SK-N-SH (cell line): ENCODE data around the gene OR2A5. TPM values are rescaled to one million over a fixed set of nuclear protein-coding genes. Genes with fewer than 3 reads are reported as not detected.

Experiments
- CTCF ChIA-PET: fragments of 300-600, 350-600 bp; formaldehyde crosslinking; extraction: SDS; loops from one replicate; lab custom pipeline; 2021; lab: Yijun Ruan, JAX
- POLR2A ChIA-PET: fragments of 350-600 bp; sonication (Branson Sonifier 250); formaldehyde crosslinking; extraction: SDS; loops from one replicate; lab custom pipeline; 2020; ENCODE audit warnings: antibody characterized with exemption, inconsistent platforms; lab: Yijun Ruan, JAX
- DNase-seq: peaks from one replicate; pipeline ENCODE4 v3.0.0; 2012
- H2AFZ ChIP-seq: fragments of 200-600 bp; sonication (generic); 2 replicates; pipeline ENCODE4 v1.8.1; 2016; ENCODE audit warnings: antibody characterized with exemption, mild to moderate bottlenecking, low read depth
- H3F3A ChIP-seq: fragments of 200-600 bp; sonication (generic); replicated peaks from 2 replicates; pipeline ENCODE3; 2016; ENCODE audit warnings: antibody characterized with exemption, mild to moderate bottlenecking; ENCODE audit not compliant: insufficient read depth
- H3K27ac ChIP-seq, 2 experiments: fragments of 200-500 bp in 1 of 2; fragments of 200-600 bp in 1 of 2; sonication (Bioruptor generic) in 1 of 2; sonication (generic), shearing (Covaris generic) in 1 of 2; 2 replicates each; pipeline versions ENCODE4 v1.5.1 to v1.6.1; 2014 to 2016; ENCODE audit warnings: low read depth in 2 of 2, inconsistent platforms in 1 of 2, low read length in 1 of 2, mild to moderate bottlenecking in 1 of 2, mixed read lengths in 1 of 2
- H3K27me3 ChIP-seq: fragments of 200-600 bp; sonication (generic), shearing (Covaris generic); 2 replicates; pipeline ENCODE4 v1.6.1; 2016; ENCODE audit warnings: mixed run types; ENCODE audit not compliant: insufficient read depth
- H3K36me3 ChIP-seq, 2 experiments: fragments of 200-500 bp in 1 of 2; fragments of 200-600 bp in 1 of 2; sonication (Bioruptor generic) in 1 of 2; sonication (generic) in 1 of 2; replicated peaks in 1 of 2; 2 replicates each; pipeline versions ENCODE3 to v1.5.1; 2014 to 2016; ENCODE audit warnings: low read length in 1 of 2, mild to moderate bottlenecking in 1 of 2; ENCODE audit not compliant: insufficient read depth in 2 of 2, control insufficient read depth in 1 of 2
- H3K4me1 ChIP-seq, 2 experiments: fragments of 200-500 bp in 1 of 2; fragments of 200-600 bp in 1 of 2; sonication (Bioruptor generic) in 1 of 2; sonication (generic), shearing (Covaris generic) in 1 of 2; 2 replicates each; pipeline versions ENCODE4 v1.5.1 to v1.6.1; 2014 to 2016; ENCODE audit warnings: low read depth in 1 of 2, low read length in 1 of 2, mixed run types in 1 of 2; ENCODE audit not compliant: insufficient read depth in 2 of 2, control insufficient read depth in 1 of 2
- H3K4me2 ChIP-seq: fragments of 200-600 bp; sonication (generic), shearing (Covaris generic); 2 replicates; pipeline ENCODE4 v1.6.1; 2017; ENCODE audit warnings: mixed run types
- H3K4me3 ChIP-seq, 2 experiments: fragments of 200-500 bp in 1 of 2; fragments of 200-600 bp in 1 of 2; sonication (Bioruptor generic) in 1 of 2; sonication (generic), shearing (Covaris generic) in 1 of 2; 2 replicates each; pipeline versions ENCODE4 v1.5.1 to v1.8.1; 2014 to 2016; ENCODE audit warnings: low read depth in 2 of 2, inconsistent platforms in 1 of 2, low read length in 1 of 2, mild to moderate bottlenecking in 1 of 2, mixed read lengths in 1 of 2, moderate library complexity in 1 of 2
- H3K79me2 ChIP-seq: fragments of 200-600 bp; sonication (generic); 2 replicates; pipeline ENCODE4 v1.8.1; 2017; ENCODE audit warnings: mild to moderate bottlenecking; ENCODE audit not compliant: insufficient read depth
- H3K9ac ChIP-seq: fragments of 200-600 bp; sonication (generic); 2 replicates; pipeline ENCODE4 v1.6.1; 2017; ENCODE audit warnings: mixed run types
- H3K9me2 ChIP-seq: fragments of 200-600 bp; sonication (generic); 2 replicates; pipeline ENCODE4 v1.6.1; 2017; ENCODE audit warnings: mixed run types
- H3K9me3 ChIP-seq: fragments of 200-600 bp; sonication (generic); 2 replicates; pipeline ENCODE4 v1.6.1; 2017; ENCODE audit warnings: mixed run types, mild to moderate bottlenecking, moderate library complexity
- H4K20me1 ChIP-seq: fragments of 200-600 bp; sonication (generic); 2 replicates; pipeline ENCODE4 v1.6.1; 2017; ENCODE audit warnings: mild to moderate bottlenecking, mixed run types; ENCODE audit not compliant: insufficient read depth
- CHD2 ChIP-seq: fragments of 150-350 bp; IDR thresholded peaks from 2 replicates; pipeline ENCODE4 v1.6.1; 2018; ENCODE audit warnings: low read length; ENCODE audit not compliant: partially characterized antibody
- EP300 ChIP-seq, 2 experiments: IDR thresholded peaks; 2 replicates each; pipeline versions ENCODE4 v1.4.0 to v1.6.1; 2012; ENCODE audit warnings: borderline replicate concordance in 1 of 2, low read depth in 1 of 2, low read length in 1 of 2
- EZH2phosphoT487 ChIP-seq: fragments of 200-600 bp; sonication (generic); IDR thresholded peaks from 2 replicates; pipeline ENCODE4 v1.6.1; 2017; ENCODE audit warnings: low read depth, mixed run types, mild to moderate bottlenecking, antibody characterized with exemption, moderate library complexity, borderline replicate concordance
- FOXJ3 ChIP-seq: sonication (generic); formaldehyde crosslinking; IDR thresholded peaks from 2 replicates; pipeline ENCODE4 v1.5.1; 2020; ENCODE audit warnings: mild to moderate bottlenecking, missing genetic modification reagents
- GABPA ChIP-seq: IDR thresholded peaks from 2 replicates; pipeline ENCODE4 v1.4.0; 2012; ENCODE audit warnings: low read depth, mild to moderate bottlenecking
- MXI1 ChIP-seq: IDR thresholded peaks from 2 replicates; pipeline ENCODE4 v1.6.1; 2012; ENCODE audit warnings: mild to moderate bottlenecking, low read depth, low read length, improper control_type of control experiment
- RAD21 ChIP-seq: IDR thresholded peaks from 2 replicates; pipeline ENCODE4 v1.6.1; 2012; ENCODE audit warnings: mild to moderate bottlenecking, low read length
- RCOR1 ChIP-seq: fragments of 150-350 bp; IDR thresholded peaks from 2 replicates; pipeline ENCODE4 v1.6.1; 2017; ENCODE audit warnings: antibody characterized with exemption, low read length
- TEAD4 ChIP-seq: IDR thresholded peaks from 2 replicates; pipeline ENCODE4 v1.4.0; 2012; ENCODE audit warnings: mild to moderate bottlenecking, borderline replicate concordance; ENCODE audit not compliant: insufficient read depth
- YY1 ChIP-seq: IDR thresholded peaks from 2 replicates; pipeline ENCODE4 v1.4.0; 2012; ENCODE audit warnings: low read depth, mild to moderate bottlenecking
- WGBS: methylation state at CpG from one replicate; pipeline ENCODE4 v1.1.6; 2017; ENCODE audit warnings: low lambda C conversion rate; 5-methylcytosine and 5-hydroxymethylcytosine counted together
- polyA plus RNA-seq, 3 experiments: library from polyadenylated mRNA; depleted of rRNA; stranded (reverse); fragments of >200 nt; gene quantifications; 2 replicates each; pipeline ENCODE4 v1.2.3, GENCODE V29; 2012
- TF ChIP-seq, protein P1 (sequence below): fragments of 200-600 bp; sonication (generic); IDR thresholded peaks from 2 replicates; pipeline ENCODE4 v1.6.1; 2017; ENCODE audit warnings: antibody characterized with exemption, mild to moderate bottlenecking, moderate library complexity
- TF ChIP-seq, protein P2 (sequence below): fragments of 150-350 bp; IDR thresholded peaks from 2 replicates; pipeline ENCODE4 v1.6.1; 2016; ENCODE audit warnings: mild to moderate bottlenecking, low read depth, low read length
- TF ChIP-seq, protein P3 (sequence below): IDR thresholded peaks from 2 replicates; pipeline ENCODE4 v1.4.0; 2012; ENCODE audit warnings: low read depth, borderline replicate concordance
- TF ChIP-seq, protein P4 (sequence below): IDR thresholded peaks from 2 replicates; pipeline ENCODE4 v1.4.0; 2012; ENCODE audit warnings: low read depth, borderline replicate concordance
- TF ChIP-seq, protein P5 (sequence below): IDR thresholded peaks from 2 replicates; pipeline ENCODE4 v1.6.1; 2012; ENCODE audit warnings: mild to moderate bottlenecking, low read depth, low read length, moderate library complexity

The OR2A5 gene
- polyA plus RNA-seq, 1 of the 3 experiments (the other 2 are of a cell fraction), result not detected

DNA sequence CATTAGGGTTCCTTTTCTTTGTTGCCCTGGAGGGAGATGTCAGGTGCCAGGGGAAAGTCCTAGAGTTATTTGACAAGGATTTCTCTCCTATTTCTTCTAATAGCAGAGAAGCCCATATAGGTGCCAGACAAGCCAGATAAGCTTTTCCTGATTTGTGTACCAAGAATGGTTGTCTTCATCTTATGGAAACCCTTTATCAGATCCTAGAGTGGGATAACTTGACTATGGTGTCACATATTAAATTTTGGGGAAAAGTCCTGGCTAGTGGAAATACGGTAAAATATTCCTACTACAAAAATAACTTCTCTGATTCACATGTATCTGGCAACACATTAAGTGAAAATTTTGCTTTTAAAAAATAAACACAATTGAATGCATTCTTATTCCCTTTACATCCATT, 38.5 kb downstream of the OR2A5 start:
- CTCF ChIA-PET, result no interaction called here
- Histone ChIP-seq H3K79me2 (no peaks in the 10 kb centered on the region), H3K9ac (no peak overlapping the region), H3K9me3 (no peaks in the 10 kb centered on the region), H2AFZ (no peak overlapping the region), H3K4me3 (no peak overlapping the region), H4K20me1 (no peaks in the 10 kb centered on the region), H3F3A (no peaks in the 10 kb centered on the region), H3K4me1 (no peaks in the 10 kb centered on the region), H3K27ac (no peak overlapping the region), H3K36me3 (no peaks in the 10 kb centered on the region), H3K4me2 (no peak overlapping the region), H3K27me3 (peaks cover 4% of the 10 kb centered on the region; the same call in 1 of the 2 replicates), H3K9me2 (no peaks in the 10 kb centered on the region)
- POLR2A ChIA-PET, result no interaction called here
- no peak for DNase-seq
- WGBS, result 2% methylated on average over 1 of the region's 1 CpG
- no peak for TF ChIP-seq MXI1
- no peak for TF ChIP-seq CHD2
- TF ChIP-seq, protein P1, sequence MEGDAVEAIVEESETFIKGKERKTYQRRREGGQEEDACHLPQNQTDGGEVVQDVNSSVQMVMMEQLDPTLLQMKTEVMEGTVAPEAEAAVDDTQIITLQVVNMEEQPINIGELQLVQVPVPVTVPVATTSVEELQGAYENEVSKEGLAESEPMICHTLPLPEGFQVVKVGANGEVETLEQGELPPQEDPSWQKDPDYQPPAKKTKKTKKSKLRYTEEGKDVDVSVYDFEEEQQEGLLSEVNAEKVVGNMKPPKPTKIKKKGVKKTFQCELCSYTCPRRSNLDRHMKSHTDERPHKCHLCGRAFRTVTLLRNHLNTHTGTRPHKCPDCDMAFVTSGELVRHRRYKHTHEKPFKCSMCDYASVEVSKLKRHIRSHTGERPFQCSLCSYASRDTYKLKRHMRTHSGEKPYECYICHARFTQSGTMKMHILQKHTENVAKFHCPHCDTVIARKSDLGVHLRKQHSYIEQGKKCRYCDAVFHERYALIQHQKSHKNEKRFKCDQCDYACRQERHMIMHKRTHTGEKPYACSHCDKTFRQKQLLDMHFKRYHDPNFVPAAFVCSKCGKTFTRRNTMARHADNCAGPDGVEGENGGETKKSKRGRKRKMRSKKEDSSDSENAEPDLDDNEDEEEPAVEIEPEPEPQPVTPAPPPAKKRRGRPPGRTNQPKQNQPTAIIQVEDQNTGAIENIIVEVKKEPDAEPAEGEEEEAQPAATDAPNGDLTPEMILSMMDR, result no peak
- TF ChIP-seq EZH2phosphoT487, result no peak
- TF ChIP-seq FOXJ3 (CRISPR knock-in tag), result no peak
- TF ChIP-seq EP300 (IDR thresholded peaks at IDR 0.05; ENCODE audit: borderline replicate concordance in 1 of 2, low read depth in 1 of 2, low read length in 1 of 2), result no peak

DNA sequence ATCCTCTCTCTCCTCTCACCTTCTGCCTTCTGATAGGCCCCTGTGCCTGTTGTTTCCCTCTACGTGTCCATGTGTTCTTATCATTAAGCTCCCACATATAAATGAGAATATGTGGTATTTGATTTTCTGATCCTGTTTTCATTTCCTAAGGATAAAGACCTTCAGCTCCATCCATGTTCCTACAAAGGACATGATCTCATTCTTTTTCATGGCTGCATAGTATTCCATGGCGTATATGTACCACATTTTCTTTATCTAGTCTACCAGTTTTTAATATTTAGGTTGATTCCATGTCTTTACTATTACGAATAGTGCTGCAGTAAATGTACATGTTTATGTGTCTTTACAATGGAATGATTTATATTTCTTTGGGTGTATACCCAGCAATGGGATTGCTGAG, 41.9 kb downstream of the OR2A5 start:
- H3K4me1 ChIP-seq, result no peaks in the 10 kb centered on the region
- H3K9me3 ChIP-seq, result no peaks in the 10 kb centered on the region
- H3K27me3 ChIP-seq, result peaks cover 4% of the 10 kb centered on the region; the same call in 1 of the 2 replicates
- no peaks in the 10 kb centered on the region for H3F3A ChIP-seq
- no peaks in the 10 kb centered on the region for H3K36me3 ChIP-seq
- no peaks in the 10 kb centered on the region for H3K9me2 ChIP-seq
- ChIA-PET CTCF (no interaction called here), POLR2A (no interaction called here)
- H4K20me1 ChIP-seq, result no peaks in the 10 kb centered on the region
- H3K4me3 ChIP-seq, result no peak overlapping the region
- H3K4me2 ChIP-seq, result no peak overlapping the region
- DNase-seq, result no peak
- H3K9ac ChIP-seq, result no peak overlapping the region
- H2AFZ ChIP-seq, result no peak overlapping the region
- H3K79me2 ChIP-seq, result no peaks in the 10 kb centered on the region
- 10% methylated on average over 3 of the region's 3 CpGs for WGBS
- H3K27ac ChIP-seq, result no peak overlapping the region
- TF ChIP-seq, protein P2, sequence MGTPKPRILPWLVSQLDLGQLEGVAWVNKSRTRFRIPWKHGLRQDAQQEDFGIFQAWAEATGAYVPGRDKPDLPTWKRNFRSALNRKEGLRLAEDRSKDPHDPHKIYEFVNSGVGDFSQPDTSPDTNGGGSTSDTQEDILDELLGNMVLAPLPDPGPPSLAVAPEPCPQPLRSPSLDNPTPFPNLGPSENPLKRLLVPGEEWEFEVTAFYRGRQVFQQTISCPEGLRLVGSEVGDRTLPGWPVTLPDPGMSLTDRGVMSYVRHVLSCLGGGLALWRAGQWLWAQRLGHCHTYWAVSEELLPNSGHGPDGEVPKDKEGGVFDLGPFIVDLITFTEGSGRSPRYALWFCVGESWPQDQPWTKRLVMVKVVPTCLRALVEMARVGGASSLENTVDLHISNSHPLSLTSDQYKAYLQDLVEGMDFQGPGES, result no peak
- no peak for TF ChIP-seq RAD21
- TF ChIP-seq GABPA, result no peak
- no peak for TF ChIP-seq TEAD4
- TF ChIP-seq, protein P3, sequence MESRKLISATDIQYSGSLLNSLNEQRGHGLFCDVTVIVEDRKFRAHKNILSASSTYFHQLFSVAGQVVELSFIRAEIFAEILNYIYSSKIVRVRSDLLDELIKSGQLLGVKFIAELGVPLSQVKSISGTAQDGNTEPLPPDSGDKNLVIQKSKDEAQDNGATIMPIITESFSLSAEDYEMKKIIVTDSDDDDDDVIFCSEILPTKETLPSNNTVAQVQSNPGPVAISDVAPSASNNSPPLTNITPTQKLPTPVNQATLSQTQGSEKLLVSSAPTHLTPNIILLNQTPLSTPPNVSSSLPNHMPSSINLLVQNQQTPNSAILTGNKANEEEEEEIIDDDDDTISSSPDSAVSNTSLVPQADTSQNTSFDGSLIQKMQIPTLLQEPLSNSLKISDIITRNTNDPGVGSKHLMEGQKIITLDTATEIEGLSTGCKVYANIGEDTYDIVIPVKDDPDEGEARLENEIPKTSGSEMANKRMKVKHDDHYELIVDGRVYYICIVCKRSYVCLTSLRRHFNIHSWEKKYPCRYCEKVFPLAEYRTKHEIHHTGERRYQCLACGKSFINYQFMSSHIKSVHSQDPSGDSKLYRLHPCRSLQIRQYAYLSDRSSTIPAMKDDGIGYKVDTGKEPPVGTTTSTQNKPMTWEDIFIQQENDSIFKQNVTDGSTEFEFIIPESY, result no peak
- TF ChIP-seq, protein P4, sequence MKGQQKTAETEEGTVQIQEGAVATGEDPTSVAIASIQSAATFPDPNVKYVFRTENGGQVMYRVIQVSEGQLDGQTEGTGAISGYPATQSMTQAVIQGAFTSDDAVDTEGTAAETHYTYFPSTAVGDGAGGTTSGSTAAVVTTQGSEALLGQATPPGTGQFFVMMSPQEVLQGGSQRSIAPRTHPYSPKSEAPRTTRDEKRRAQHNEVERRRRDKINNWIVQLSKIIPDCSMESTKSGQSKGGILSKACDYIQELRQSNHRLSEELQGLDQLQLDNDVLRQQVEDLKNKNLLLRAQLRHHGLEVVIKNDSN, result no peak
- no peak for TF ChIP-seq RCOR1
- TF ChIP-seq, protein P5, sequence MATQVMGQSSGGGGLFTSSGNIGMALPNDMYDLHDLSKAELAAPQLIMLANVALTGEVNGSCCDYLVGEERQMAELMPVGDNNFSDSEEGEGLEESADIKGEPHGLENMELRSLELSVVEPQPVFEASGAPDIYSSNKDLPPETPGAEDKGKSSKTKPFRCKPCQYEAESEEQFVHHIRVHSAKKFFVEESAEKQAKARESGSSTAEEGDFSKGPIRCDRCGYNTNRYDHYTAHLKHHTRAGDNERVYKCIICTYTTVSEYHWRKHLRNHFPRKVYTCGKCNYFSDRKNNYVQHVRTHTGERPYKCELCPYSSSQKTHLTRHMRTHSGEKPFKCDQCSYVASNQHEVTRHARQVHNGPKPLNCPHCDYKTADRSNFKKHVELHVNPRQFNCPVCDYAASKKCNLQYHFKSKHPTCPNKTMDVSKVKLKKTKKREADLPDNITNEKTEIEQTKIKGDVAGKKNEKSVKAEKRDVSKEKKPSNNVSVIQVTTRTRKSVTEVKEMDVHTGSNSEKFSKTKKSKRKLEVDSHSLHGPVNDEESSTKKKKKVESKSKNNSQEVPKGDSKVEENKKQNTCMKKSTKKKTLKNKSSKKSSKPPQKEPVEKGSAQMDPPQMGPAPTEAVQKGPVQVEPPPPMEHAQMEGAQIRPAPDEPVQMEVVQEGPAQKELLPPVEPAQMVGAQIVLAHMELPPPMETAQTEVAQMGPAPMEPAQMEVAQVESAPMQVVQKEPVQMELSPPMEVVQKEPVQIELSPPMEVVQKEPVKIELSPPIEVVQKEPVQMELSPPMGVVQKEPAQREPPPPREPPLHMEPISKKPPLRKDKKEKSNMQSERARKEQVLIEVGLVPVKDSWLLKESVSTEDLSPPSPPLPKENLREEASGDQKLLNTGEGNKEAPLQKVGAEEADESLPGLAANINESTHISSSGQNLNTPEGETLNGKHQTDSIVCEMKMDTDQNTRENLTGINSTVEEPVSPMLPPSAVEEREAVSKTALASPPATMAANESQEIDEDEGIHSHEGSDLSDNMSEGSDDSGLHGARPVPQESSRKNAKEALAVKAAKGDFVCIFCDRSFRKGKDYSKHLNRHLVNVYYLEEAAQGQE, result no peak
- no peak for TF ChIP-seq CHD2
- no peak for TF ChIP-seq YY1
